ENCODE data around the gene PCNP. TPM values are rescaled to one million over a fixed set of nuclear protein-coding genes. Genes with fewer than 3 reads are reported as not detected.

Gene PCNP
- polyA plus RNA-seq, 1 donor (not counting 4 experiments of a cell fraction or from before 2014, with no cell fraction given), result 97.8 TPM

GRCh38 chr3:101632586-101632985, 58.6 kb downstream of the PCNP start:
- DNase-seq (ENCODE audit: low read depth, low spot score) (no peak), FAIRE-seq (no peak)
- Histone ChIP-seq H3K36me3 (ENCODE audit: control insufficient read depth in 2 of 2, extremely low read depth in 1 of 2, insufficient read depth in 2 of 2, low read length in 2 of 2) (no peaks in the 10 kb centered on the region), H3K9me1 (ENCODE audit: control insufficient read depth, extremely low read depth, insufficient read depth, low read length) (no peaks in the 10 kb centered on the region), H2AFZ (ENCODE audit: control insufficient read depth, low read length) (no peak overlapping the region), H3K27ac (ENCODE audit: control insufficient read depth, insufficient read depth, low read length) (no peak overlapping the region), H3K9ac (ENCODE audit: control insufficient read depth, extremely low read depth, insufficient read depth, low read length) (no peak overlapping the region), H3K4me3 (ENCODE audit: control insufficient read depth in 2 of 3, extremely low read depth in 1 of 3, insufficient read depth in 2 of 3, low read depth in 1 of 3, low read length in 3 of 3) (no peak overlapping the region), H3K4me1 (ENCODE audit: control insufficient read depth, extremely low read depth, insufficient read depth, low read length) (no peaks in the 10 kb centered on the region), H3K79me2 (ENCODE audit: control insufficient read depth, insufficient read depth, low read length) (no peaks in the 10 kb centered on the region), H3K4me2 (ENCODE audit: control insufficient read depth, extremely low read depth, insufficient read depth, low read depth, low read length) (no peak overlapping the region), H3K27me3 (ENCODE audit: control insufficient read depth, extremely low read depth, insufficient read depth, low read length) (no peaks in the 10 kb centered on the region), H4K20me1 (ENCODE audit: control insufficient read depth, extremely low read depth, insufficient read depth, low read length) (no peaks in the 10 kb centered on the region), H3K9me3 (ENCODE audit: control insufficient read depth, low read depth, low read length) (no peaks in the 10 kb centered on the region)
- no peak for TF ChIP-seq EZH2 (IDR thresholded peaks at IDR 0.05; ENCODE audit: low read length)
- TF ChIP-seq, protein P1, sequence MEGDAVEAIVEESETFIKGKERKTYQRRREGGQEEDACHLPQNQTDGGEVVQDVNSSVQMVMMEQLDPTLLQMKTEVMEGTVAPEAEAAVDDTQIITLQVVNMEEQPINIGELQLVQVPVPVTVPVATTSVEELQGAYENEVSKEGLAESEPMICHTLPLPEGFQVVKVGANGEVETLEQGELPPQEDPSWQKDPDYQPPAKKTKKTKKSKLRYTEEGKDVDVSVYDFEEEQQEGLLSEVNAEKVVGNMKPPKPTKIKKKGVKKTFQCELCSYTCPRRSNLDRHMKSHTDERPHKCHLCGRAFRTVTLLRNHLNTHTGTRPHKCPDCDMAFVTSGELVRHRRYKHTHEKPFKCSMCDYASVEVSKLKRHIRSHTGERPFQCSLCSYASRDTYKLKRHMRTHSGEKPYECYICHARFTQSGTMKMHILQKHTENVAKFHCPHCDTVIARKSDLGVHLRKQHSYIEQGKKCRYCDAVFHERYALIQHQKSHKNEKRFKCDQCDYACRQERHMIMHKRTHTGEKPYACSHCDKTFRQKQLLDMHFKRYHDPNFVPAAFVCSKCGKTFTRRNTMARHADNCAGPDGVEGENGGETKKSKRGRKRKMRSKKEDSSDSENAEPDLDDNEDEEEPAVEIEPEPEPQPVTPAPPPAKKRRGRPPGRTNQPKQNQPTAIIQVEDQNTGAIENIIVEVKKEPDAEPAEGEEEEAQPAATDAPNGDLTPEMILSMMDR (optimal IDR thresholded peaks at IDR 0.05 in 1 of 3, IDR thresholded peaks at IDR 0.05 in 1 of 3, conservative IDR thresholded peaks at IDR 0.05 in 1 of 3; ENCODE audit: extremely low read depth in 1 of 3, insufficient read depth in 2 of 3, low read length in 3 of 3), result no peak
- dilution Hi-C loops (cut with MboI; ENCODE audit: extremely low pct_ligation_motif_present, low sequenced_read_pairs), result no loop called here

- no peak for TF ChIP-seq EZH2 (IDR thresholded peaks at IDR 0.05; ENCODE audit: low read length)
- TF ChIP-seq, protein P1 (optimal IDR thresholded peaks at IDR 0.05 in 1 of 3, IDR thresholded peaks at IDR 0.05 in 1 of 3, conservative IDR thresholded peaks at IDR 0.05 in 1 of 3; ENCODE audit: extremely low read depth in 1 of 3, insufficient read depth in 2 of 3, low read length in 3 of 3), result no peak
- Histone ChIP-seq H3K4me2 (ENCODE audit: control insufficient read depth, extremely low read depth, insufficient read depth, low read depth, low read length) (no peak overlapping the region), H3K27ac (ENCODE audit: control insufficient read depth, insufficient read depth, low read length) (no peak overlapping the region), H4K20me1 (ENCODE audit: control insufficient read depth, extremely low read depth, insufficient read depth, low read length) (no peaks in the 10 kb centered on the region), H3K79me2 (ENCODE audit: control insufficient read depth, insufficient read depth, low read length) (no peaks in the 10 kb centered on the region), H3K4me1 (ENCODE audit: control insufficient read depth, extremely low read depth, insufficient read depth, low read length) (no peaks in the 10 kb centered on the region), H3K9me1 (ENCODE audit: control insufficient read depth, extremely low read depth, insufficient read depth, low read length) (no peaks in the 10 kb centered on the region), H3K27me3 (ENCODE audit: control insufficient read depth, extremely low read depth, insufficient read depth, low read length) (no peaks in the 10 kb centered on the region), H3K36me3 (ENCODE audit: control insufficient read depth in 2 of 2, extremely low read depth in 1 of 2, insufficient read depth in 2 of 2, low read length in 2 of 2) (no peaks in the 10 kb centered on the region), H3K9ac (ENCODE audit: control insufficient read depth, extremely low read depth, insufficient read depth, low read length) (no peak overlapping the region), H3K9me3 (ENCODE audit: control insufficient read depth, low read depth, low read length) (no peaks in the 10 kb centered on the region), H2AFZ (ENCODE audit: control insufficient read depth, low read length) (no peak overlapping the region), H3K4me3 (ENCODE audit: control insufficient read depth in 2 of 3, extremely low read depth in 1 of 3, insufficient read depth in 2 of 3, low read depth in 1 of 3, low read length in 3 of 3) (no peak overlapping the region)
- DNase-seq (ENCODE audit: low read depth, low spot score) (no peak), FAIRE-seq (no peak)
- dilution Hi-C loops (cut with MboI; ENCODE audit: extremely low pct_ligation_motif_present, low sequenced_read_pairs), result no loop called here
These were observed 59.2 kb downstream of the PCNP start for GRCh38 chr3:101633186-101633585.

Data from keratinocyte (primary cell).